NCI-H82 (cell line): ENCODE results near the gene ARHGAP27.
A peak's percentile ranks its signal among the peaks of the same experiment; 100 is the strongest.
"Not testable (repeated sequence)": the region's sequence is repeated elsewhere in the genome, so short reads cannot be mapped to it uniquely, and the experiment has no call there.

Experiments
- DNase-seq: peaks from one replicate; lab custom pipeline; 2025; lab: John Stamatoyannopoulos, UW

The ARHGAP27 gene

DNA sequence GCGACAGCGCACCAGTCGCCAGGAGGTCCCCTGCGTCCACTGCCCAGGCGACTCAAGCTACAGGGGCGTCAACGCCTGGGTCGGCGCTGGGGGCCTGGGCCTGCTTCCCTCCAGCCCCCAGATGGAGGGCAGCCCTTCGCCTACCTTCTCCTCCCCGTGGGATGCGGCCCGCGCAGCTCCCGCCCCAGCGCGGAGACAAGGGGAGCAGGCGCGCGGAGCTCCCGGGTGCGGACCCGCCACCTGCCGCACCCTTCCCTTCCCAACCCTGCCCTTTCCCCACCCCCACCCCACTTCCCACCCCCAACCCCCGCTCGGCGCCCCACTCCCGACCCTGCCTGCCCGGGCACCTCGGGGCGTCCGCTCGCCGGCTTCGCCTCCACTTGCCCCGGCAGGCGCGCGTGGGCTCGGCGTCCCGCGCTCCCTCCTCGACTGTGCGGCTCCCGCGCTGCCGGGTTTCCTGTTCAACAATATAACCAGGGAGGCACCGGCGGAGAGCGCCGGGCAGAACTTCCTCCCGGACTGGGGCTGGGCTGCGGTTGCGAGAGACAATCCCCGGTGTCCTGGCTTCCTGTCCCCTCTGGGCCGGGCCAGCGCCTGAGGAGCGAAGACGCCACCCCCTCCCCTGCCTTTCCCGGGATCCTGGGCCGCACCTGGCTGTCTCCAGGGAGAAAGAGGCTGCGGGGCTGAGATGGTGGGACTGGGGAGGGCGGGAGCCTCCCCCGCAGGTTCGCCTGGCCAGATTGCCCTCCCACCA, at the start of gene ARHGAP27:
TSS of gene ARHGAP27 (minus strand) at position 466 of the 754 bp plus-strand sequence. CDS start 2,591 bp downstream, outside the sequence.
- no peak for DNase-seq

DNA sequence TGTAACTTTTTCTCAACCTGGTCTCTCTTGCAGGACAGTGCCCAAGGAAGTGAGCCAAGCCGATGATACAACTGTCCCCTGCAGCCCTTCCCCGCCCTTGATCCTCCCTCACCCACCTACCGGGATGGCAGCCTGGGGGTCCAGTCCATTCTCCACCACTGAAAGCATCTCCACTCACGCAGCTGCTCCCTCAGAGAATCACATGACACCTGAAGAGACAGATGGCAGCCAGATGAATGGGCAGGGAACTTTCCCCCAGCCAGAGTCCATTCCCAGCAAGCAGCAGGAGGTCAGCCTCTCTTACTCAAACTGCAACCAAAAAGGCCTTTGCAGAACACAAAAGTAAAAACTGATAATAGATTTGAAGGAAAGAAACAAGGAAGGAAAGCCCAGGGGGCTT, 49.6 kb upstream of the ARHGAP27 start:
- DNase-seq = not testable (repeated sequence)

DNA sequence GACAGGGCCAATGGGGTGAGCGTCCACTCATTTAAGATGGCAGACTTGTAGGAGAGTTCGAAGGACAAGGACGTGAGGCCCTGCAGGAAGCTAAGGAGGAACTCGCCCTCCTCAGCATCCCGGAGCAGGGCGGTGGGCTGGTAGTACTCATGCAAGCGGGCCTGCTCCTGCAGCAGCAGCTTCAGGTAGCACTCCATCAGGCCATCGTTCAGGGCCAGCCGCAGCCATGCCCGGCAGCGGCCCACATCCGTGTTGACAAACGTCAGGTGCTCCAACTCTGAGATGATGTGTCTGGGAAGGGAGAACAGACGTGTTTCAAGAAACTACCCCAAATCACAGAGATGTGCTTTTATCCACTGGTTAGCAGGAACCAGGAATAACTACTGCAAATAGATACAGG, 42.8 kb upstream of the ARHGAP27 start:
- not testable (repeated sequence) for DNase-seq

GRCh38 chr17:45472249-45472648, 39.6 kb upstream of the ARHGAP27 start:
- not testable (repeated sequence) for DNase-seq

- DNase-seq = not testable (repeated sequence)
These were observed 36.5 kb upstream of the ARHGAP27 start for GRCh38 chr17:45469204-45469563.

DNA sequence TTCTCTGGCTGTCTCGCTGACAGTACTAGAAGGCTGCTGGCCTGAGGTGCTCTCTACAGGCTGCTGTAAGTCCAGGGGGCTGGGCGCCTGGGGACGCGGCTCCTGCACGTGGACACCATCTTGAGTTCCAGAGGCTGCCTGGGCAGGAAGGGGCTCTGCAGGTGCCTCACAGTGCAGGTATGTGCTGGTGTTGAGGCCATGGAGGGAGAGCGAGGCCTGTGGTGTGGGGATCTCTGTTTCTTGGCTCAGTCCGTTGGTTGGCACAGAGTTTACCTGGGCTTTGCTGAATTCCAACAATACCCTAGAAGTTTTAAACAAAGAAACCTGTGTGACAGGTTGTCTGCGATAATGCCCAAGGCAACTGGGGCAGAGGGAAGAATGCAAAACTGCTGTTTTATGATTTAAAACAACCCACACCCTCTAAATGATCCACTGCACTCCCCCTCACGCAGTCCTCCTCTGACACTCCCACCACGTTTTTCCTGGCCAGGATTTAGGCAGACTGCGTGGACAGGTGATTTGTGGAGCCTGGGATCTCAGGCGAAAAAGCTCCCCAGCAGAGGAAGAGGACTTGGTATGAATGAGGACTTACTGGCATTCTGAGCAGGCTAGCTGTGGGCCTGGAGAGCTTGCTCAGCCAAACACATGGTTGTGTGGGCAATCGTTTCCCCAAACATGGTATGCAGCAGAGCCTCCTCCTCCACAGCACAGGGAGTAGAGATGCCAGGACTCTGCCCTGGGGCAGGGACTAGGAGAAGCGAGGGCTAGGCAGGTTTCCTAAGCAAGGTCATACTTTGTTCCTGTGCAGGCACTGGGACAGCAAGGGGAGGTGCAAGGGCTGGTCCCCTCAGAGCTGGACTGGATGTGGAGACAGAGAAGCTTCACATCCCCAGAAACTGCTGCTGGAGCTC, 35.9 kb upstream of the ARHGAP27 start:
- DNase-seq = not testable (repeated sequence)

DNA sequence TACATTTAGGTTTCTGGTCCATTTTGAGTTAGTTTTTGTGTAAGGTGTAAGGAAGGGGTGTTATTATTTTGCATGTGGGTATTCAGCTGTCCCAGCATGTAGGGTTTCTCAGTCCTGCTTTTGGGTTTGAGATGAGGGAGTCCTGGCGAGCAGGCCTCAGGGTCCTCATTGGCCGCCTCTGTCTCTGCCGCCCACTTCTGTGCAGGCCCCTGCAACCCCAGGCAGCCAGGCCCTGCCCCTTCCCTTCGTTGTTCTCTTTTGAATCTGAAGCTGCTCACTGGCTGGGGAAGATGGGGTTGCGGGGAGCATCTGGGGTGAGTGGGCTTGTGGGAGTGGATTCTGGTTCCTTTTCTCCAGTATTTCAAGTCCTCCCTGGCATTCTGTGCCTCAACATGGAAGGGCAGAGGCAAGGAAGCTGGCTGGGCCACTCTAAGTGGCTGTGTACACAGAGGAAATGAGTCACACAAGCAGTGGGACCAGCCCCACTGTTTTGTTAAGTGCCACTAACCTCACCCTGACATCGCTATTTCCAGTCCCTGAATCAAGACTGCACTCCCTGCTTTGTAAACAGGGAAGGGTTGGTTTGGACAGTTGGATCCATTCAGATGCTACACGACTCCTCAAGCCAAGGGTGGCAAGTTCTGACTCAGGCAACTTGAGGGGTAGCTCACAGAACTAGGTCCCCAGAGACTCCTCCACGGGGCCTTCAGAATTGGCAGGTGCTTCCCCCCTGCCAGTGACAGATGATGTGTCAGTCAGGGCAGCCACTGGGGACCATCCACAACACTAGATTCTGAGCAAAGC, 29.1 kb upstream of the ARHGAP27 start:
- not testable (repeated sequence) for DNase-seq

DNA sequence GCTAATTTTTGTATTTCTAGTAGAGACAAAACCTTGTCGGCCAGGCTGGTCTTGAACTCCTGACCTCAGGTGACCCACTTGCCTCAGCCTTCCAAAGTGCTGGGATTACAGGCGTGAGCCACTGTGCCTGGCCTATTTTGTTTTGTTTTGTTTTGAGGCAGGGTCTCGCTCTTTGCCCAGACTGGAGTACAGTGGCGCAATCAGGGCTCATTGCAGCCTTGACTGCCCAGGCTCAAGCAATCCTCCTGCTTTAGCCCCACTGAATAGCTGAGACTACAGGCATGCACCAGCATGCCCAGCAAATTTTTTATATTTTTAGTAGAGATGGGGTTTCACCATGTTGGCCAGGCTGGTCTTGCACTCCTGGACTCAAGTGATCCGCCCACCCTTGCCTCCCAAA, 27.8 kb upstream of the ARHGAP27 start:
- not testable (repeated sequence) for DNase-seq

DNA sequence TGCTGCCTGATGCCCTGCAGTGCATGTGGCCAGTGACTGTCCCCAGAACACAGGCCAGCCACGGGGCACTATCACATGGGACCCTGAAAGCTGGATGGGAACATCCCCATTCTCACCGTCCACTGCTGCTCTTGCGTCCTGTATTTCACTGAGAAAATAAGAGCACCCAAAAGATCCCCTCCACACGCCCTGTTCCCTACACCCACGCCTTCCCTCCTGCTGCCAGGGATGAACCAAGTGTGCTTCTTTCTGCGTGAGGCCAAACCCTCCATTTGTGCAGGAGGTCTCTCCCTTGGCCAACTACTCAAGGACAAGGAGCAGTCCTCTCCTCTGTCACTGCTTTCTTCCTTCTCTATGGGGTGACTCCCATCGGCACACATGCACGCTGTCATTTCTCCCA, 21.7 kb upstream of the ARHGAP27 start:
- not testable (repeated sequence) for DNase-seq

DNA sequence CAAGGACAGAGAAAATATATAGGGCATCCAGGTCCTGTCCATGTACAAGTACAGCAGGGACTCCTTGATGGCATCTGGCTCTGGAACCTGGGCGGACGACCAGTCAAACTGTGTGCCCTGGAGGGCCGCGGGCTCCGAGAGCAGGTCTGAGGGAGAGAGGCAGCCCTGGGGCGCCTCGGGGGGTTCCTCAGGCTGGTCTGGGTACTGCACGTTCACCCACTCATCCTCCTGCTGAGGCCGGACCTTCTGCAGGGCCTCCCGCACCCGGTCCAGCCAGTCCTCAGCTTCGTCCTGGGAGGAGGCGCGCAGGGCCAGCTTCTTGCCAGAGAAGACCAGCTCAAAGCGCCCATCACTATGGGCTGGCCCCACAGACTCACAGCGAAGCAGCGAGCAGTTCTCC, 21.1 kb upstream of the ARHGAP27 start:
- DNase-seq = not testable (repeated sequence)

DNA sequence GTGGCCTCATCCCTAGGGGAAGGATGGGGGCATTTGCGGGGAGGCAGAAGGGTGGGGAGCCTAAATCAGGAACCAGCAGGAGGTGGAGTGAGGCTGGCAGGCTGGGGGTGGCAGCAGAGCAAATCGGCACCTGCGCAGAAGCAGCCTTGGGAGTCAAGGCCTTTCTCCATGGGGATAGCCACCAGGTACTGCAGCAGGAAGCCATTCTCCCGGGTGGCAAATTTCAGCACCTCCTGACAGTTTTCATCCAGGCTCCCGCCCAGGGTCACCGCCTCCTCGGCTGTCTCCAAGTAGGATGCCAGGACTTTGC, 20.5 kb upstream of the ARHGAP27 start:
- not testable (repeated sequence) for DNase-seq

GRCh38 chr17:45452329-45453224, 19.9 kb upstream of the ARHGAP27 start:
- not testable (repeated sequence) for DNase-seq

- not testable (repeated sequence) for DNase-seq
These were observed 19.0 kb upstream of the ARHGAP27 start for GRCh38 chr17:45451660-45452059.

DNA sequence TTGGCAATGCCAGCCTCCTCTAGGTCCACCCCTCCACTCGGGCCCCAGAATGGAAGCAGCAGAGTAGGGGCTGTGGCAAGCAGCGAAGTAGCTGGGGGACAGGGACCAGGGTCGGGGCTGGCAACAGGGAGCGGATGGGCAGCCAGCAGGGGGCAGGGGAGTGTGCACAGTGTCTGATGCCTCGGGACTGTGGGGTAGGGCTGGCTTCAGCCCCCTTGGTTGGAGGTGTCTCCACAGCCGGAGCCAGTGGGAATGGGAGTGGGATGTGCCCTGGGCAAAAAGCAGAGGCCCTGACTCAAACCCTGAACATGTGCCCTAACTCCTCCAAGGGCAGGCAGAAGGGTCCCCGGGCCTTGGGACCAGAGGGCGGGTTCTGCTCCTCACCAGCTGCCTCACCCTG, 18.5 kb upstream of the ARHGAP27 start:
- peak; percentile 15 for DNase-seq

DNA sequence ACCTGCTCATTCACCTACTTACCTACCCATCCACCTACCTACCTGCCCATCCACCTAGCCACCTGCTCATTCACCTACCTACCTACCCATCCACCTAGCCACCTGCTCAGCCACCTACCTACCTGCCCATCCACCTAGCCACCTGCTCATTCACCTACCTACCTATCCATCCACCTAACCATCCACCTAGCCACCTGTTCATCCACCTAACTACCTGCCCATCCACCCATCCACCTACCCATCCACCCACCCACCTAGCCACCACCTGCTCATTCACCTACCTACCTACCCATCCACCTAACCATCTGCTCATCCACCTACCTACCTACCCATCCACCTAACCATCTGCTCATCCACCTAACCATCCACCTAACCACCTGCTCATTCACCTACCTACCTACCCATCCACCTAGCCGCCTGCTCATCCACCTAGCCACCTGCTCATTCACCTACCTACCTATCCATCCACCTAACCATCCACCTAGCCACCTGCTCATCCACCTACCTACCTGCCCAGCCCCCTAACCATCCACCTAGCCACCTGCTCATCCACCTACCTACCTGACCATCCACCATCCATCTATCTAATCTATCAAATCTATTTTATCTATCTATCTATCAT, 17.1 kb upstream of the ARHGAP27 start:
- not testable (repeated sequence) for DNase-seq

GRCh38 chr17:45449260-45449659, 16.6 kb upstream of the ARHGAP27 start:
- DNase-seq = not testable (repeated sequence)

GRCh38 chr17:45448483-45448882, 15.8 kb upstream of the ARHGAP27 start:
- DNase-seq = not testable (repeated sequence)

GRCh38 chr17:45448066-45448465, 15.4 kb upstream of the ARHGAP27 start:
- DNase-seq = not testable (repeated sequence)

DNA sequence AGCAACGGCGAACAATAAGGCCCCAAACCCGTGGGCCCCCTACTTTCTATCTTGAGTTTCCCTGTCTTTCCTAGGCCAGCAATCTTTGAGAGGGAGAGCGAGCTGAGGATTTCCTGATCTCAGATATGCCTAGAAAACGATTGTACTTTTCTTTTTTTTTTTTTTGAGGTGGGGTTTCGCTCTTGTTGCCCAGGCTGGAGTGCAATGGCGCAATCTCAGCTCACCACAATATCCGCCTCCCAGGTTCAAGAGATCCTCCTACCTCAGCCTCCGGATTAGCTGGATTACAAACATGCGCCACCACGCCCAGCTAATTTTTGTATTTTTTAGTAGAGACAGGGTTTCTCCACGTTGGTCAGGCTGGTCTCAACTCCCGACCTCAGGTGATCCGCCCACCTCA, 15.0 kb upstream of the ARHGAP27 start:
- not testable (repeated sequence) for DNase-seq

DNA sequence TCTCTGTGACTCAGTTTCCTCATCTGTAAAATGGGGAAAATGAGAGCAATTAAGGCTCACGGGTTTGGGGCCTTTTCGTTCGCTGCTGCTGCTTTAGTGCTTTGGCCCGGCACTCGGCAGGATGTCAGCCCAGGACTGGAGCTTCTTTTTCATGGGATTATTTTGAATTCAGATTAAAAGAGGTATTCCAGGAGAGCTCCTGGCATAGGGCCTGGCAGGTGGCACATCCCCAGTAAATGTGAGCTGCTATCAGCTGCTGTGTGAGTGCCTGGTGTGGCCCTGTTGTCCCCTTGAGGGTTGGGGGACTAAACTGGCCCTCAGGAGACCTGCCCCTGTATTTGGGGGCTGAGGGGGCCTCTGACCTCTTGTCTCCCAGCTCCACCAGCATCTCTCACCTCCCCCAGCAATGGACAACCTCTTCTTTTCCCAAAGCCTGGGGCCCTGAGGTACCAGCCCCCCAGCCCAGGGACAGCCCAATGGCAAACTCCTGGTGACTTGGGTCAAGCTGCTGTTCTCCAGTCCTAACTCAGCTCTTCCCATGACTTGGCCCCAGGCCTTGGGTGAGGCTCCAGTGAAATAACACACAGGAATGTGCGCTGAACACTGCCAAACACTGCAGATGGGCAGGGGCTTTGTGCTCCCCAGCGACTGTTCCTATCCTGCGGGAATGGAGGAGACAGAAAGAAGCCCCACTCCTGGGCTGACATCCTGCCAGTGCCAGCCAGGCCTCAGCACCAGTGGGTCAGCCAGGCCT, 14.4 kb upstream of the ARHGAP27 start:
- not testable (repeated sequence) for DNase-seq
